Measurements from ENCODE around the gene NT5C.

Gene NT5C

DNA sequence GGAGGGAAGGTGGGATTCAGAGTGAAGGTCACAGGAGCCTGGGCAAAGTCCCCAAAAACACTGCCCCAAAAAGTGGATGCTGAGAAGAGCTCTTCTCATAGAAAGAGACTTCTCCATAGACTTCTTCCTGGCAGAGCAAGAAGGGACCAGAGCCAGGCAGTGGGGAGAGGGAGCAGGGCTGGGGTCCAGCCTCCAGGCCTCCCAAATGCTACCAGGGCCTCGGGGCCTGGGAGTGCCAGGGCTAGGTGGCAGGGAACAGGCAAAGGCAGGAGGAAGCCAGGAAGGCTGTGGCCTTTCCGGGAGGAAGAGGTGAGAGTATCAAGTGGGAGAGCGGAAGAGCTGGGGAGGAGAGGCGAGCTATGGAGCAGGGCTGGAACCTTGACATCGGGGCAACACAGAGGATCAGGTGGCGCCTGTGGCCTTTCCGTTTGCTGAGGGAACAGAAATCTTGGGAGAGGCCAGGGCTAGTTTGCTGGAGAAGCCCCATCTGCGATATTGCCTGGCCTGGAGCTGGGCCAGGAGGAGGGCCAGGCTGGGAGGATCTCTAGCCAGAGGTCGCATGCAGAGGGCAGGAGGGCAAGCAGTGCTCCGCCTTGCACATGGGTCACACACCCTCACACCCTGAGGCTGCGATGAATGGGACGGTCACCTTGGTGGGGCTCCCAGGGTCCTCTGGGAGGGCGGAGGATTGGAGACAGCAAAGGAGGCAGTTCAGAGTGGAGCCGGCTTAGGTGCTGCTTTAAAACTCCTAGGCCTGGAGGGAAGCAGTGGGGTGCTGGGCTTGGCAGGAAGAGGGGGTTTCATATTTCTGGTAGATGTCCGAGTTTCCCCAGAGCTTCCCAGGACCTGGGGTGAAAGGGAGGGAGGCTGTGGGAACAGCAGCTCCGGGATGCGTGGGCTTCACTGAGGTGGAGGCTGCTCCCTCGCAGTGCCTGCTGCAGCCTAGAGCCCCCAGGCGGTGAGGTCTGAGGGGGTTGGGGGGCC, 40.4 kb downstream of the NT5C start:
- no peak for DNase-seq (ENCODE audit: low spot score)

DNA sequence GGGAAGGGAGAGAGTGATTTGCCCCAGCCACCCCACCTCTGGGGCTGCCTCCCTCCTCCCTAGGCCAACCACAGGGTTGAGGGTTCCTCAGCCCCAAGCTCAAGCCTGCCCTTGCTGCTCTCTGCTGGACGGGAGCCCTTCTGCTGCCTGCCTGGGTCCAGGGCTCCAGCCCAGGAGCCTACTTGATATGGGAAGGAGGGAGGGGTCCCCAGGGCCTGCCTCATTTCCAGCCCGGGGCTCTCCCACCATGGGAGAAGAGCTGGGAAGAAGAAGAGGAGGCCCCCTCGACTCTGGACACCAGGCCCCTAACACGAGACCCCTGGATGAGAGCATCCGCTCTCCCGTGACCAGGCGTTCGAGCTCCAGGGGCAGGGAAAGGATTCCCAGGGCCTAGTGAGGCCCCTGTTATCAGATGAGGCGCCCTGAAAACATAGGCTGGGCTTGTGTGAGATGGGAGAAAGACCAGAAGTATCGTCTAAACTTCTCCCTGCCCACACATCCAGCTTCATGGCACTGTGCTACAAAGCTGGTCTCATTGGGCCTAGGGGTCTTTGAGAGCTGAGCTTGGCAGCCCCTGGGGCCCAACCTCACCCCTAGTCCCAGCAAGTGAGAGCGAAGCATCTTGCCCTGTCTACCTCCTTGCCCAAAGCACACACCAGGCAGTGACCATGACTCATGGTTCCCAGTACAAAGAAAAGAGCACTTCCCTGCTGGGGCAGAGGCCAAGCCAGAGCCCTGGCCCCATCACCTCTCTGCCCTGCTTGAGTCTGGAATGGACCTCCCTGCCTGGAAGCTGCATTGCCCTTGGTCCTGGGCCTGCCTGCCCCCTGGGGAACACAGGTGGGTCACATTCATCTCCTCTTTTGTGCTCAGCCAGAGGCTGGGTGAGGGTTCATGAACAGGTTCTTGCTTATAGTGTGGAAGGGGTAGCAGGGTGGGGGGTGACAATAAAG, 42.8 kb downstream of the NT5C start:
- DNase-seq (ENCODE audit: low spot score) = no peak

DNA sequence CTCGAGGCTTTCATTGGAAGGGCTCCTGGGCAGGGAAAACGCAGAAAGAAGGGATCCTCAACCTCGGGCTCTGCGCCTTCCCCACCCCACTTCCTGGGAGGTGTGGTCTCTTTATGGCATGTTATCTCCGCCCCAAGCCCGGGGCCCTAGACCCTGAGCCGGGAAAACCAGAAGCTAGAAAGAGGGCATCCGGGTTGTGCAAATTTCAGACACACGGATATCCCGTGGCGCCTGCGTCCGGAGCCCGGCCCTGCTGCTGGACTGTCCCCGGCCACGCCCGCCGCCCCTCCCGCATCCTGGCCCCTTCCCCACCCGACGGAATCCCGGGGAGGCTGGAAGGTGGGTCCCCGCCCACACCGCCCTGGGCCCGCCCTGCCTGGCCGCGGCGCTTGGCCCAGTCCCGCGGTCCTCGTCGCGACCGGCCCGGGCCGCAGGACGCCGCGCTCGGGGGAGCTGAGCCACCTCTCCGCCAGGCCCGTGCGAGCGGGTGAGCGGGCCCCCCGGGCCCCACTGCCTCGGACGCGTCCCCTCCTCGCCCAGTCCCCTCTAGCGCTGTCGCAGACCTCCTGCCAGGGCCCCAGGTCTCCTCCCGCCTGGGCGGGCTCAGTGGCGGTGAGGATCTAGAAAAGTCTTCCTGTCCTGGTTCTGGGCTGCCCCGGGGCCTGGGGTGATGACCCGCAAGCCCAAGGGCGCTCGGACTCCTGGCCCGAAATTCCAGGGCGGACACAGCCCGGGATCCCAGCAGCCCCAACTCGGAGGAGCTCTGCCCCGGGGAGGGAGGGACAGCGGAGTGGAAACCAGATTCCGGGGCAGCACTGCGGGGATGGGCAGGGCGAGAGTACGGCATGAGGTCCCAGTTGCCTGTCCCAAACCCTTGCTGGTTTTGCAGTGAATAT, 43.7 kb downstream of the NT5C start, which contains the start of gene SLC16A5:
TSS of gene SLC16A5 (plus strand) at position 397 of the 896 bp plus-strand sequence. CDS start 5,683 bp downstream, outside the sequence.
- DNase-seq (ENCODE audit: low spot score) = peak; percentile 39

DNA sequence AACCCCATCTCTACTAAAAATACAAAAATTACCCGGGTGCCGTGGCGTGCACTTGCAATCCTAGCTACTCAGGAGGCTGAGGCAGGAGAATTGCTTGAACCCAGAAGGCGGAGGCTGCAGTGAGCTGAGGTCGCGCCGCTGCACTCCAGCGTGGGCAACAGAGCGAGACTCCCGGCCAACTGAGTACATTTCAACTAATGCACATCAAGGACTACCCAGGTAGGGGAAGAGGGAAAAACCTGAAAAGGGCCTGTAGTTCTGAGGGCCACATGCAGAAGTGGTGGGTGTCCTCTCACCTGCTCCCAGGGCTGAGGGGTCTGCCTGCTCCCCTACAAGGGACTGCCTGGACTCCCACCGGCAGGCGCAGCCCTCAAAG, 44.4 kb downstream of the NT5C start:
- DNase-seq (ENCODE audit: low spot score) = no peak

DNA sequence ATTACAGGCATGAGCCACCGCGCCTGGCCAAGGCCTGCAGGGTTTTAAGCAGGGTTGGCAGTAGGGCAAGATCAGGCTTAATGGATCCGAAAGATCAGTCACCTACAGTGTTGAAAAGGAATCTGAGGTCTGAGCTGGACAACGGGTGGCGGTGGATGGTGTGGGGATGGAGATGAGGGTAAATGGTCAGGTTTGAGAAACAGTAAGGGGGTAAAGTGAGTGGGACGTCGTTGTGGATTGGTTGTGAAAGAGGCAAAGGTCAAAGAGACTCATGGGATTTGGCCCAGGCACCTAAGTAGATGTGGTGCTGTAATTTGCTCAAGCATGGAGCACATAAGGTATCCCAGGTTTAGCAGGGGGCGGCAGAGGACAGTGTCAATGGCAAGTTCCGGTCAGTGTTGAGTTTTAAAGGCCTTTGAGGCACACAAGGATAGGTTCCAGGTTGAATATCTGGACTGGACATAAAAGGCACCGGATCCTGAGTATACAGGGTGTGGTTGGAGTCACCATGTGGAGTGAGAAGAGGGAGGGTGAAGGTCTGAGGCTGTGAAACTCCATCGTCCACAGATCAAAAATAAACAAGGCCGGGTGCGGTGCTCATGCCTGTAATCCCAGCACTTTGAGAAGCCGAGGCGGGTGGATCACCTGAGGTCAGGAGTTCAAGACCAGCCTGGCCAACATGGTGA, 44.9 kb downstream of the NT5C start:
- DNase-seq (ENCODE audit: low spot score) = no peak

DNA sequence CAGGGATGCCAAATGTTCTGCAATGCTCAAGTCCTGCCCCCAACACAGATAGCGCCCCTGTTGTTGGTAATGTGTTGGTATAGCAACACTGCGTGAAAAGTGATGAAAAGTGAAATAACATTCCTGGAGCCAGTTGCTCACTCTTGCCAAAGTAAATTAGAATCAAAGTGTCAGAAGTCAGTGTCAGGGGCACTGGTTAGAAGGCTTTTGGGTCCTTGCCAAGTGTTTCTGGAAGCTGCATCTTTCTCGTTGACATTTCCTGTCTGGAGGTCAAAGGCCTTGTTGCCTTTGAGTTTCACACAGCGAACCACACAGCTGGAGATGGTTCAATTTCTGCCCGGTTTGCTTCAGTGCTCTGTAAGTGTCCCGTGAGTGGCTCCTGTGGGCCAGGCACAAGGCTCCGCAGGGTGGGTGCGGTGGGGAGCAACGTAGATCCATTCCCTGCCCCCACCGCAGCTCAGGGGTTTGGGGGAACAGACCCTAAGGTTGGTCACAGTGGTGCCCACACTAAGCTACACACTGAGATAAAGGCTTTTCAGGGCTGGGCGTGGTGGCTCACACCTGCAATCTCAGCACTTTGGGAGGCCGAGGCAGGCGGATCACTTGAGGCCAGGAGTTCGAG, 47.4 kb downstream of the NT5C start:
- DNase-seq (ENCODE audit: low spot score) = no peak

DNA sequence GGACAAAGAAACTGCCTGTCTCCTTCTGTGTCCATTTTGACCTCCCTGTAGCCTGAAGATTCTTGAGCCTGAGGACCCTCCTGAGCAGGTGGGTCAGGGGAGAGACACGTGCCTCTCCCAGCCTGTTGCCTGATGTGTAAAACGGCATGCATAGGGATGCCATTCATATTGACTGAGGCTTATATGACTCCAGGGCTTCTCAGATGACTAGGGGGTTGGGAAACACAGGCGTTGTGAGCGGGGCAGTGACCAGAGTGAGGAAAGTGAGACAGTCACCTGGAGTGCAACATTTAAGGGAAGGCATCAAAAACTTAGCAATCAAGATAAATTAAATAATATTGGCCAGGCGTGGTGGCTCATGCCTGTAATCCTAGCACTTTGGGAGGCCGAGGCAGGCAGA, 48.9 kb downstream of the NT5C start:
- no peak for DNase-seq (ENCODE audit: low spot score)

DNA sequence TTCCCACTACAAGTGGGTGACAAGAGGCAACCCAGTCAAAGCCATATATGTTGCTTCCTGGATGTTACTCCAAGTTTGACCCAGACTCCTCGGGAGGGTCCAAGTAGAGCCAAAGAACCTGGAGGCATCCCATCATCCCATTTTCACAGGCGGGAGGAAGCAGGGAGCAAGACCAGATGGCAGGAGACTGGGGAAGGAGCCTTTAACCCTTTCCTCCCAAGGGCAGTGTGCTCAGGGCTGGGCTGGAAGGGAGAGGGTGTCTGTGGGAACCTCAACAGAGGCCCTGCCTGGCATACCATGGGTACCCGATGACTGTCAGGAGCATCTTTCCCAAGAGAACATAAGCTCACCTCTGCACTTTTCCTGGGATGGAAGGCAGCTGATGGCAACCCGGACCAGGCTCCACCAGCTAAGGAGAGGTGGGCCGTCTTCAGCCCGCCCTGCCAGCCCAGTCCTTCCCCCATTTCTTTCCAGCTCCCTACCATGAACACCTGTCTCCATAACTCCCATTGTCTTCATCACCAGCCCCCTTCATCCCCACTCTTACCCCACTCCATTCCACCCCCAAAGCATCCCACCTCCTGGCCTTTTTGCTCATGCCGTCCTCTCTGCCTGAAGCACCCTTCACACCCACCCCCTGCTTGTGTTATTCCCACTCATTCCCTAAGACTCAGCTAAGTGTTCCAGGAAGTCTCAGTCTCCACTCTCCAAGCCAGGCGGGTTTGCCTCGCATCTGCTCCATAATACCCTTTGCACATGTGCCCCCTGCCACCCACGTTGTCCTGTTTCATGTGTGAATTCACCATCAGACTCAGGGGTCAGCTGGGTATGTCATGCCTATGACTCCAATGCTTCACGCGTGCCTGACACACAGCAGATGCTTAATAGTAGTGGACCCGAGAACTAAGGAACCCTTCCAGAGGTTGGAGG, 49.7 kb downstream of the NT5C start:
- no peak for DNase-seq (ENCODE audit: low spot score)
